H9 (cell line): ENCODE data around the gene DGCR2. TPM values are rescaled to one million over a fixed set of nuclear protein-coding genes. Genes with fewer than 3 reads are reported as not detected.

ENCODE experiments used
- DNase-seq: peaks from one replicate; pipeline ENCODE4 v3.0.0-alpha.2; 2017
- H2AFZ ChIP-seq: one replicate; pipeline ENCODE4 v1.6.1; 2013; ENCODE audit warnings: mild to moderate bottlenecking, low read length, control low read depth, moderate library complexity
- H2AK5ac ChIP-seq: 2 replicates; pipeline ENCODE4 v1.6.1; 2013; ENCODE audit warnings: low read length, control low read depth, mixed read lengths; ENCODE audit not compliant: insufficient read length
- H2BK120ac ChIP-seq: one replicate; pipeline ENCODE4 v1.6.1; 2013; ENCODE audit warnings: low read depth, mild to moderate bottlenecking, low read length, control low read depth, inconsistent platforms; ENCODE audit not compliant: poor library complexity, severe bottlenecking
- H2BK12ac ChIP-seq: 2 replicates; pipeline ENCODE4 v1.6.1; 2013; ENCODE audit warnings: low read length, control low read depth, mixed read lengths, low read depth; ENCODE audit not compliant: insufficient read length
- H2BK15ac ChIP-seq: 2 replicates; pipeline ENCODE4 v1.6.1; 2013; ENCODE audit warnings: low read depth, low read length, control low read depth
- H2BK20ac ChIP-seq: one replicate; pipeline ENCODE4 v1.6.1; 2013; ENCODE audit warnings: low read depth, mild to moderate bottlenecking, low read length, control low read depth, inconsistent platforms; ENCODE audit not compliant: poor library complexity, severe bottlenecking
- H2BK5ac ChIP-seq: 2 replicates; pipeline ENCODE4 v1.6.1; 2013; ENCODE audit warnings: low read length, control low read depth, mixed read lengths; ENCODE audit not compliant: insufficient read length
- H3K14ac ChIP-seq: 2 replicates; pipeline ENCODE4 v1.6.1; 2013; ENCODE audit warnings: low read length, control low read depth; ENCODE audit not compliant: insufficient read depth
- H3K18ac ChIP-seq: 2 replicates; pipeline ENCODE4 v1.6.1; 2013; ENCODE audit warnings: low read depth, mild to moderate bottlenecking, mixed read lengths, low read length, control low read depth; ENCODE audit not compliant: insufficient read length
- H3K23ac ChIP-seq: 2 replicates; pipeline ENCODE4 v1.6.1; 2013; ENCODE audit warnings: low read length, control low read depth, mixed read lengths, low read depth; ENCODE audit not compliant: insufficient read length
- H3K23me2 ChIP-seq: 2 replicates; pipeline ENCODE4 v1.6.1; 2013; ENCODE audit warnings: low read depth, mild to moderate bottlenecking, mixed read lengths, low read length, control low read depth; ENCODE audit not compliant: insufficient read length, poor library complexity, severe bottlenecking
- H3K27ac ChIP-seq: 2 replicates; pipeline ENCODE4 v1.5.1; 2013; ENCODE audit warnings: low read length, control low read depth, mixed read lengths, low read depth; ENCODE audit not compliant: insufficient read length
- H3K27me3 ChIP-seq: 2 replicates; pipeline ENCODE4 v1.6.1; 2013; ENCODE audit warnings: low read length, control low read depth, inconsistent platforms; ENCODE audit not compliant: insufficient read depth
- H3K4ac ChIP-seq: 2 replicates; pipeline ENCODE4 v1.6.1; 2013; ENCODE audit warnings: low read depth, mild to moderate bottlenecking, control low read depth, inconsistent platforms, low read length, moderate library complexity
- H3K4me1 ChIP-seq: 2 replicates; pipeline ENCODE4 v1.6.1; 2013; ENCODE audit warnings: low read length, control low read depth, inconsistent platforms; ENCODE audit not compliant: insufficient read depth
- H3K4me2 ChIP-seq: 2 replicates; pipeline ENCODE4 v1.6.1; 2013; ENCODE audit warnings: low read length, control low read depth, mixed read lengths; ENCODE audit not compliant: insufficient read length, insufficient read depth
- H3K56ac ChIP-seq: 2 replicates; pipeline ENCODE4 v1.6.1; 2013; ENCODE audit warnings: low read depth, mild to moderate bottlenecking, mixed read lengths, low read length, control low read depth; ENCODE audit not compliant: insufficient read length
- H3K79me1 ChIP-seq: 2 replicates; pipeline ENCODE4 v1.6.1; 2013; ENCODE audit warnings: low read depth, mild to moderate bottlenecking, moderate library complexity, low read length, control low read depth, inconsistent platforms; ENCODE audit not compliant: insufficient read depth, poor library complexity, severe bottlenecking
- H3K79me2 ChIP-seq: 2 replicates; pipeline ENCODE4 v1.6.1; 2013; ENCODE audit warnings: low read length, control low read depth, inconsistent platforms; ENCODE audit not compliant: insufficient read depth
- H3K9ac ChIP-seq: 2 replicates; pipeline ENCODE4 v1.6.1; 2013; ENCODE audit warnings: low read length, control low read depth, mixed read lengths; ENCODE audit not compliant: insufficient read length; ENCODE audit errors: extremely low read depth
- H3K9me3 ChIP-seq: one replicate; pipeline ENCODE4 v1.6.1; 2013; ENCODE audit warnings: low read depth, low read length, inconsistent platforms; ENCODE audit not compliant: control insufficient read depth
- H3T11ph ChIP-seq: one replicate; pipeline ENCODE4 v1.6.1; 2013; ENCODE audit warnings: mild to moderate bottlenecking, low read length, control low read depth, inconsistent platforms
- H4K20me1 ChIP-seq: one replicate; pipeline ENCODE4 v1.6.1; 2013; ENCODE audit not compliant: control insufficient read depth, insufficient read length, insufficient read depth
- H4K5ac ChIP-seq: 2 replicates; pipeline ENCODE4 v1.6.1; 2013; ENCODE audit warnings: low read depth, mild to moderate bottlenecking, mixed read lengths, low read length, control low read depth; ENCODE audit not compliant: insufficient read length
- H4K8ac ChIP-seq: replicated peaks from 2 replicates; pipeline ENCODE4 v1.6.1; 2013; ENCODE audit warnings: low read length, control low read depth, mixed read lengths, low read depth; ENCODE audit not compliant: insufficient read length
- H4K91ac ChIP-seq: 2 replicates; pipeline ENCODE4 v1.6.1; 2013; ENCODE audit warnings: low read depth, mild to moderate bottlenecking, moderate library complexity, mixed read lengths, low read length, control low read depth; ENCODE audit not compliant: insufficient read length
- H3K27ac Mint-ChIP-seq, 3 experiments: 2 replicates in 2 of 3; 3 replicates in 1 of 3; pipeline ENCODE4 v1.8.0; 2020 to 2021; ENCODE audit warnings: mixed read lengths in 3 of 3, mild to moderate bottlenecking in 1 of 3, moderate library complexity in 1 of 3
- H3K27me3 Mint-ChIP-seq: 2 replicates; pipeline ENCODE4 v1.8.0; 2021; ENCODE audit warnings: low read depth, mild to moderate bottlenecking, moderate library complexity, mixed read lengths
- H3K36me3 Mint-ChIP-seq, 3 experiments: 2 replicates in 2 of 3; 3 replicates in 1 of 3; pipeline ENCODE4 v1.8.0; 2020 to 2021; ENCODE audit warnings: low read depth in 3 of 3, mixed read lengths in 3 of 3; ENCODE audit not compliant: insufficient read depth in 1 of 3
- H3K4me1 Mint-ChIP-seq, 2 experiments: 2 replicates each; pipeline ENCODE4 v1.8.0; 2020; ENCODE audit warnings: mixed read lengths in 2 of 2
- H3K4me3 Mint-ChIP-seq, 2 experiments: 2 replicates in 1 of 2; 3 replicates in 1 of 2; pipeline ENCODE4 v1.8.0; 2020 to 2021; ENCODE audit warnings: mild to moderate bottlenecking in 2 of 2, mixed read lengths in 2 of 2, moderate library complexity in 1 of 2
- H3K9me3 Mint-ChIP-seq, 2 experiments: 2 replicates in 1 of 2; 3 replicates in 1 of 2; pipeline ENCODE4 v1.8.0; 2020; ENCODE audit warnings: mild to moderate bottlenecking in 2 of 2, mixed read lengths in 2 of 2, moderate library complexity in 1 of 2
- WGBS: extraction: QIAGEN DNeasy Blood & Tissue Kit; methylation state at CpG from one replicate; pipeline ENCODE4 v1.1.7; 2013; ENCODE audit warnings: missing lambda C conversion rate, low lambda C conversion rate, mixed read lengths; ENCODE audit not compliant: insufficient read length; ENCODE audit errors: extremely low coverage; 5-methylcytosine and 5-hydroxymethylcytosine counted together
- total RNA-seq: library from RNA; stranded (reverse); gene quantifications from 2 replicates; pipeline ENCODE4 v1.2.1, GENCODE V29; 2021
- TF ChIP-seq, protein P1 (sequence below): fragments of 200-600 bp; sonication (generic); conservative IDR thresholded peaks from 3 replicates; pipeline ENCODE4 v1.8.0; 2021; ENCODE audit warnings: antibody characterized with exemption, mild to moderate bottlenecking

The DGCR2 gene
- total RNA-seq, 1 experiment from 2014 or later, result 47.2 TPM

DNA sequence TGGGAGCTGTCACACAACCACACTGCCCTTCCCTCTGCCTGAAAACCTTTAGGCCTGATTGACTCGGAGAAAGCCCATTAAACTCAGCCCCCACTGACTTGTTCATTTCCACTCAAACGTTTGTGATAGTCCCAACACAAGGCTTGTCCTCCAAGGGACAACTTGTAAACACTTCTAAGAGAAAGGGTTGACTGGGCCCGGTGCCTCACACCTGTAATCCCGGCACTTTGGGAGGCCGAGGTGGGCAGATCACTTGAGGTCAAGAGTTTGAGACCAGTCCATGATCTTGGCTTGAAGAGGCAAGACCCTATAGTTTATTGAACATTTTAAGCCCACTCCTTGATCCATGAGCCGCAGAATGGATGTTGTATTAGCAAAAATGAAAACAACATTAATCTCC is 122.8 kb downstream of the DGCR2 start:
- Histone ChIP-seq H3K4ac (no peak overlapping the region), H3K23me2 (no peaks in the 10 kb centered on the region), H4K20me1 (no peaks in the 10 kb centered on the region), H3K27ac (no peak overlapping the region), H3K79me1 (no peaks in the 10 kb centered on the region), H3K79me2 (no peaks in the 10 kb centered on the region), H4K91ac (no peak overlapping the region), H3K18ac (no peak overlapping the region), H2BK20ac (no peak overlapping the region), H3K9ac (no peak overlapping the region), H2BK120ac (no peak overlapping the region), H2AFZ (no peak overlapping the region), H3T11ph (no peak overlapping the region), H3K4me2 (no peak overlapping the region), H3K27me3 (no peaks in the 10 kb centered on the region), H3K9me3 (no peaks in the 10 kb centered on the region), H3K23ac (no peak overlapping the region), H3K56ac (no peak overlapping the region), H3K14ac (no peak overlapping the region), H4K5ac (no peak overlapping the region), H2BK12ac (no peak overlapping the region), H3K4me1 (no peaks in the 10 kb centered on the region), H2BK5ac (no peak overlapping the region), H2AK5ac (no peak overlapping the region), H2BK15ac (no peak overlapping the region), H4K8ac (no peak overlapping the region)
- H3K9me3 Mint-ChIP-seq, result no peaks in the 10 kb centered on the region; a peak in 1 of 5 replicates
- no peak overlapping the region for H3K4me3 Mint-ChIP-seq
- peaks cover 38% of the 10 kb centered on the region for H3K27me3 Mint-ChIP-seq
- no peak for DNase-seq
- peaks cover 25 to 30% of the 10 kb centered on the region in 2 experiments for H3K4me1 Mint-ChIP-seq
- no CpG with 5 or more reads among the region's 6 CpGs for WGBS
- H3K36me3 Mint-ChIP-seq, result no peaks in the 10 kb centered on the region
- TF ChIP-seq, protein P1, sequence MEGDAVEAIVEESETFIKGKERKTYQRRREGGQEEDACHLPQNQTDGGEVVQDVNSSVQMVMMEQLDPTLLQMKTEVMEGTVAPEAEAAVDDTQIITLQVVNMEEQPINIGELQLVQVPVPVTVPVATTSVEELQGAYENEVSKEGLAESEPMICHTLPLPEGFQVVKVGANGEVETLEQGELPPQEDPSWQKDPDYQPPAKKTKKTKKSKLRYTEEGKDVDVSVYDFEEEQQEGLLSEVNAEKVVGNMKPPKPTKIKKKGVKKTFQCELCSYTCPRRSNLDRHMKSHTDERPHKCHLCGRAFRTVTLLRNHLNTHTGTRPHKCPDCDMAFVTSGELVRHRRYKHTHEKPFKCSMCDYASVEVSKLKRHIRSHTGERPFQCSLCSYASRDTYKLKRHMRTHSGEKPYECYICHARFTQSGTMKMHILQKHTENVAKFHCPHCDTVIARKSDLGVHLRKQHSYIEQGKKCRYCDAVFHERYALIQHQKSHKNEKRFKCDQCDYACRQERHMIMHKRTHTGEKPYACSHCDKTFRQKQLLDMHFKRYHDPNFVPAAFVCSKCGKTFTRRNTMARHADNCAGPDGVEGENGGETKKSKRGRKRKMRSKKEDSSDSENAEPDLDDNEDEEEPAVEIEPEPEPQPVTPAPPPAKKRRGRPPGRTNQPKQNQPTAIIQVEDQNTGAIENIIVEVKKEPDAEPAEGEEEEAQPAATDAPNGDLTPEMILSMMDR, result no peak
- H3K27ac Mint-ChIP-seq, result no peak overlapping the region
